SK-N-SH (cell line): ENCODE results near the gene CHST9.

Experiments
- CTCF ChIP-seq: fragments of 200-600 bp; sonication (generic); IDR thresholded peaks from 2 replicates; pipeline ENCODE4 v1.6.1; 2017; ENCODE audit warnings: antibody characterized with exemption, mild to moderate bottlenecking, moderate library complexity
- GABPA ChIP-seq: IDR thresholded peaks from 2 replicates; pipeline ENCODE4 v1.4.0; 2012; ENCODE audit warnings: low read depth, mild to moderate bottlenecking
- NFIC ChIP-seq: IDR thresholded peaks from 2 replicates; pipeline ENCODE4 v1.4.0; 2012; ENCODE audit warnings: borderline replicate concordance

- peak; percentile 19 for TF ChIP-seq CTCF
- no peak for TF ChIP-seq NFIC
- no peak for TF ChIP-seq GABPA
Observed at GRCh38 chr18:26963292-26963691, 221.8 kb downstream of the CHST9 start.
